ENCODE results near the gene AGTRAP. TPM values are rescaled to one million over a fixed set of nuclear protein-coding genes. Genes with fewer than 3 reads are reported as not detected.

Gene AGTRAP
- total and polyA plus RNA-seq, 2 of the 4 experiments (the other 2 are of a cell fraction) = 21.5 to 57.7 TPM

- in situ Hi-C loops (cut with MboI; ENCODE audit: low sequenced_read_pairs) (no loop called here), intact Hi-C loops (cut with micrococcal nuclease) (no loop called here), dilution Hi-C loops (cut with HindIII; ENCODE audit: low sequenced_read_pairs, unreplicated experiment) (no loop called here)
- no peak overlapping the region for H3K14ac ChIP-seq (replicated peaks; ENCODE audit: low read depth, low read length)
- H4K91ac ChIP-seq (ENCODE audit: insufficient read depth, low read depth, low read length) = no peak overlapping the region
- BruUV-seq (replicated peaks) = no TSS peak
- H3K9ac ChIP-seq (ENCODE audit: low read depth, low read length) = no peak overlapping the region
- H3K23ac ChIP-seq (ENCODE audit: low read depth, low read length) = no peak overlapping the region
- H3K56ac ChIP-seq (ENCODE audit: extremely low read depth, insufficient read depth, low read length) = no peak overlapping the region
- no peak for DNase-seq
- no peak overlapping the region for H3K4ac ChIP-seq (ENCODE audit: low read depth, low read length)
- no peaks in the 10 kb centered on the region for H3K9me3 ChIP-seq (ENCODE audit: control insufficient read depth, insufficient read depth, low read length)
- H3K27ac ChIP-seq (ENCODE audit: insufficient read depth, low read length) = no peak overlapping the region
- H2AFZ ChIP-seq (replicated peaks; ENCODE audit: low read length, poor library complexity) = no peak overlapping the region
- H4K8ac ChIP-seq (ENCODE audit: low read depth in 2 of 2, low read length in 2 of 2) = no peak overlapping the region
- 4% methylated on average over 33 of the region's 64 CpGs; no CpG with 5 or more reads in 1 of the 2 experiments for WGBS, 2 experiments (ENCODE audit: extremely low coverage in 2 of 2, insufficient read length in 1 of 2)
- H3K4me2 ChIP-seq (ENCODE audit: low read depth, low read length) = no peak overlapping the region
- no peak overlapping the region for H3K4me3 ChIP-seq (ENCODE audit: insufficient read depth, low read depth, low read length)
- H4K5ac ChIP-seq (ENCODE audit: low read depth, low read length) = no peak overlapping the region
- no peak overlapping the region for H2AK5ac ChIP-seq (ENCODE audit: low read depth, low read length)
- peaks cover 56% of the 10 kb centered on the region for H3K27me3 ChIP-seq (ENCODE audit: control insufficient read depth, insufficient read depth, low read length)
- 0 out of 2 replicates have a peak, but pooled peaks cover 4% of the 10 kb centered on the region for H3K9me1 ChIP-seq (ENCODE audit: insufficient read depth, low read length)
- CTCF ChIA-PET = no interaction called here
- no peak overlapping the region for H2BK120ac ChIP-seq (ENCODE audit: low read depth, low read length)
- no peak overlapping the region for H3K18ac ChIP-seq (ENCODE audit: low read depth, low read length)
- no peaks in the 10 kb centered on the region for H3K79me1 ChIP-seq (ENCODE audit: low read depth in 1 of 2, low read length in 2 of 2)
- no peak for ATAC-seq (ENCODE audit: low read depth)
- H2BK15ac ChIP-seq (ENCODE audit: low read depth, low read length) = no peak overlapping the region
- TF ChIP-seq RCOR1 (IDR thresholded peaks at IDR 0.05; ENCODE audit: insufficient replicate concordance, low read length) (no peak), USF2 (IDR thresholded peaks at IDR 0.05; ENCODE audit: low read depth, low read length) (no peak), NFE2L2 (IDR thresholded peaks at IDR 0.05; ENCODE audit: low read depth, low read length) (no peak), RAD21 (IDR thresholded peaks at IDR 0.05; ENCODE audit: low read length) (no peak), MAZ (IDR thresholded peaks at IDR 0.05; ENCODE audit: borderline replicate concordance, low read depth, low read length) (no peak), CHD1 (IDR thresholded peaks at IDR 0.05; ENCODE audit: low read depth, low read length) (no peak), FOS (IDR thresholded peaks at IDR 0.05; ENCODE audit: low read depth, low read length) (no peak), MXI1 (IDR thresholded peaks at IDR 0.05; ENCODE audit: borderline replicate concordance, low read depth, low read length) (no peak), SMC3 (IDR thresholded peaks at IDR 0.05; ENCODE audit: low read depth, low read length) (no peak), RFX5 (IDR thresholded peaks at IDR 0.05; ENCODE audit: low read depth, low read length) (no peak), CEBPB (IDR thresholded peaks at IDR 0.05; ENCODE audit: low read depth, low read length) (no peak), POLR2A (IDR thresholded peaks at IDR 0.05; ENCODE audit: low read depth, low read length) (no peak), CTCF (conservative IDR thresholded peaks at IDR 0.05; ENCODE audit: low read depth, low read length) (no peak), ELK1 (IDR thresholded peaks at IDR 0.05; ENCODE audit: borderline replicate concordance, low read depth, low read length) (no peak), BHLHE40 (IDR thresholded peaks at IDR 0.05; ENCODE audit: low read depth, low read length) (no peak), MAFK (IDR thresholded peaks at IDR 0.05; ENCODE audit: low read depth, low read length) (no peak)
- peak overlapping the region; percentile 16 for H2AK9ac ChIP-seq (replicated peaks; ENCODE audit: low read depth, low read length, poor library complexity)
- H3K36me3 ChIP-seq (ENCODE audit: control insufficient read depth, insufficient read depth, low read length) = no peaks in the 10 kb centered on the region
- H2BK5ac ChIP-seq (ENCODE audit: low read depth, low read length, poor library complexity, severe bottlenecking) = no peak overlapping the region
- no peak overlapping the region for H2BK20ac ChIP-seq (ENCODE audit: low read depth, low read length)
- no peaks in the 10 kb centered on the region for H4K20me1 ChIP-seq (ENCODE audit: insufficient read depth, low read length)
- peaks cover 3% of the 10 kb centered on the region; the same call in 1 of the 2 replicates for H3K4me1 ChIP-seq (ENCODE audit: control insufficient read depth, insufficient read depth, low read length)
- POLR2A ChIA-PET (ENCODE audit: unreplicated experiment) = no interaction called here
These were observed 43.8 kb upstream of the AGTRAP start for GRCh38 chr1:11691928-11692711.

Data from IMR-90 (cell line).